Suprapubic skin (tissue), 3 donors: Measurements from ENCODE around the gene PLAGL1.
"Not testable (repeated sequence)": the region's sequence is repeated elsewhere in the genome, so short reads cannot be mapped to it uniquely, and the experiment has no call there.

Experiments
- CTCF ChIP-seq, 2 donors: fragments of 200-600 bp in 1 of 2; fragments of 450-650 bp in 1 of 2; sonication (generic) in 1 of 2; IDR thresholded peaks; one replicate each; pipeline ENCODE4 v1.5.1; 2016 to 2019; ENCODE audit warnings: antibody characterized with exemption in 2 of 2, mild to moderate bottlenecking in 1 of 2, moderate library complexity in 1 of 2
- EP300 ChIP-seq: sonication (generic); formaldehyde crosslinking; IDR thresholded peaks from one replicate; pipeline ENCODE4 v1.6.1; 2017; ENCODE audit warnings: antibody characterized with exemption

- not testable (repeated sequence) for TF ChIP-seq EP300; CTCF (IDR thresholded peaks at IDR 0.05)
These were observed 38.6 kb upstream of the PLAGL1 start for GRCh38 chr6:144046672-144047071.
